Naive thymus-derived CD4-positive, alpha-beta T cell (primary cell): Measurements from ENCODE around the gene IQSEC2. TPM values are rescaled to one million over a fixed set of nuclear protein-coding genes. Genes with fewer than 3 reads are reported as not detected.
A peak's percentile ranks its signal among the peaks of the same experiment; 100 is the strongest.

ENCODE experiments used
- ATAC-seq: fragments of 150-1000 bp; cut with Tn5 transposase; 2 replicates; pipeline ENCODE4 v1.10.0; 2021; ENCODE audit warnings: mild to moderate bottlenecking, moderate library complexity
- CTCF ChIA-PET: fragments of 350-600 bp; sonication (Branson Sonifier 250); formaldehyde crosslinking; loops from one replicate; lab custom pipeline; 2021; ENCODE audit warnings: antibody characterized with exemption; lab: Charles Lee
- POLR2A ChIA-PET: fragments of 350-600 bp; sonication (Branson Sonifier 250); formaldehyde crosslinking; loops from one replicate; lab custom pipeline; 2021; ENCODE audit warnings: antibody characterized with exemption, inconsistent platforms; lab: Charles Lee
- DNase-seq, 9 donors: peaks; one replicate each; pipeline versions ENCODE4 v3.0.0 to v3.0.0-alpha.2; 2020 to 2022; ENCODE audit warnings: mixed read lengths in 1 of 9
- H3K27ac ChIP-seq: one replicate; pipeline ENCODE4 v1.7.0; 2013; ENCODE audit warnings: mild to moderate bottlenecking, low read depth, low read length, moderate library complexity
- H3K27me3 ChIP-seq, 2 donors: one replicate each; pipeline ENCODE4 v1.7.0; 2013; ENCODE audit warnings: low read length in 2 of 2, mild to moderate bottlenecking in 2 of 2, moderate library complexity in 2 of 2; ENCODE audit not compliant: control insufficient read depth in 2 of 2, insufficient read depth in 2 of 2
- H3K36me3 ChIP-seq, 3 experiments: 1 replicate in 2 of 3; 2 replicates in 1 of 3; pipeline ENCODE4 v1.7.0; 2013; ENCODE audit warnings: low read length in 3 of 3, mild to moderate bottlenecking in 3 of 3, moderate library complexity in 1 of 3; ENCODE audit not compliant: insufficient read depth in 3 of 3, control insufficient read depth in 2 of 3
- H3K4me1 ChIP-seq, 2 donors: one replicate each; pipeline ENCODE4 v1.7.0; 2013; ENCODE audit warnings: low read length in 2 of 2, mild to moderate bottlenecking in 2 of 2, moderate library complexity in 1 of 2; ENCODE audit not compliant: control insufficient read depth in 2 of 2, insufficient read depth in 2 of 2
- H3K4me3 ChIP-seq: 2 replicates; pipeline ENCODE4 v1.7.0; 2013; ENCODE audit warnings: mild to moderate bottlenecking, low read length
- H3K9me3 ChIP-seq, 3 experiments: 1 replicate in 2 of 3; 2 replicates in 1 of 3; pipeline ENCODE4 v1.7.0; 2013; ENCODE audit warnings: low read length in 3 of 3; ENCODE audit not compliant: control insufficient read depth in 2 of 3
- H3K27ac Mint-ChIP-seq, 9 donors: one replicate each; pipeline ENCODE4 v1.8.0; 2020 to 2022; ENCODE audit warnings: mixed read lengths in 9 of 9, mild to moderate bottlenecking in 8 of 9, moderate library complexity in 5 of 9, inconsistent platforms in 2 of 9
- H3K27me3 Mint-ChIP-seq, 5 donors: one replicate each; pipeline ENCODE4 v1.8.0; 2021 to 2022; ENCODE audit warnings: mixed read lengths in 5 of 5, mild to moderate bottlenecking in 1 of 5
- H3K36me3 Mint-ChIP-seq, 5 donors: one replicate each; pipeline ENCODE4 v1.8.0; 2020 to 2022; ENCODE audit warnings: mixed read lengths in 5 of 5, mild to moderate bottlenecking in 3 of 5, inconsistent platforms in 1 of 5
- H3K4me1 Mint-ChIP-seq, 7 donors: one replicate each; pipeline ENCODE4 v1.8.0; 2020 to 2022; ENCODE audit warnings: mixed read lengths in 7 of 7, mild to moderate bottlenecking in 3 of 7, inconsistent platforms in 1 of 7
- H3K4me3 Mint-ChIP-seq, 10 donors: one replicate each; pipeline ENCODE4 v1.8.0; 2020 to 2022; ENCODE audit warnings: mild to moderate bottlenecking in 10 of 10, mixed read lengths in 10 of 10, moderate library complexity in 6 of 10, inconsistent platforms in 2 of 10
- H3K9me3 Mint-ChIP-seq, 11 donors: one replicate each; pipeline ENCODE4 v1.8.0; 2020 to 2022; ENCODE audit warnings: mixed read lengths in 11 of 11, mild to moderate bottlenecking in 4 of 11, inconsistent platforms in 1 of 11, moderate library complexity in 1 of 11
- intact Hi-C, 2 donors: fragments of 100-400 bp; cut with micrococcal nuclease; formaldehyde crosslinking; loops; one replicate each; pipeline ENCODE4 v1.15.1; 2023
- polyA plus RNA-seq, 2 donors: library from polyadenylated mRNA; unstranded; fragments of 300-500 nt; fragmentation: Illumina TruSeq; gene quantifications; one replicate each; pipeline ENCODE4 v1.2.3, GENCODE V29; 2021
- total RNA-seq, 6 experiments: library from RNA in 5 of 6; stranded (reverse) in 5 of 6; gene quantifications; 1 replicate in 5 of 6; 2 replicates in 1 of 6; pipeline ENCODE4 v1.2.3 and lab custom pipeline; 2021 to 2026

IQSEC2 gene
- total and polyA plus RNA-seq, 7 experiments from 2014 or later: 0.20 to 9.1 (median 0.46) TPM

- Mint-ChIP-seq H3K4me3 (peak overlapping the region in 1 of 10 donors; percentile 25), H3K27ac (no peak overlapping the region), H3K9me3 (peaks cover 0 to 1% (median 0%) of the 10 kb centered on the region in 11 donors), H3K27me3 (peaks cover 0 to 3% (median 0%) of the 10 kb centered on the region in 5 donors), H3K36me3 (no peaks in the 10 kb centered on the region), H3K4me1 (peaks cover 0 to 1% (median 0%) of the 10 kb centered on the region in 7 donors)
- DNase-seq (no peak), ATAC-seq (no peak)
- ChIA-PET POLR2A (no interaction called here), CTCF (interaction anchor here (0.7 to 2.4 kb wide), 3 partner anchors 8 to 31 kb away, joined by 4 to 7 read pairs (median 6); no protein-coding TSS in a partner anchor)
- Histone ChIP-seq H3K27me3 (no peaks in the 10 kb centered on the region), H3K4me1 (no peaks in the 10 kb centered on the region), H3K36me3 (no peaks in the 10 kb centered on the region), H3K27ac (no peak overlapping the region), H3K4me3 (no peak overlapping the region), H3K9me3 (no peaks in the 10 kb centered on the region)
- intact Hi-C loops: no loop called here
These were observed 24.9 kb upstream of the IQSEC2 start for GRCh38 chrX:53305996-53306937.

DNA sequence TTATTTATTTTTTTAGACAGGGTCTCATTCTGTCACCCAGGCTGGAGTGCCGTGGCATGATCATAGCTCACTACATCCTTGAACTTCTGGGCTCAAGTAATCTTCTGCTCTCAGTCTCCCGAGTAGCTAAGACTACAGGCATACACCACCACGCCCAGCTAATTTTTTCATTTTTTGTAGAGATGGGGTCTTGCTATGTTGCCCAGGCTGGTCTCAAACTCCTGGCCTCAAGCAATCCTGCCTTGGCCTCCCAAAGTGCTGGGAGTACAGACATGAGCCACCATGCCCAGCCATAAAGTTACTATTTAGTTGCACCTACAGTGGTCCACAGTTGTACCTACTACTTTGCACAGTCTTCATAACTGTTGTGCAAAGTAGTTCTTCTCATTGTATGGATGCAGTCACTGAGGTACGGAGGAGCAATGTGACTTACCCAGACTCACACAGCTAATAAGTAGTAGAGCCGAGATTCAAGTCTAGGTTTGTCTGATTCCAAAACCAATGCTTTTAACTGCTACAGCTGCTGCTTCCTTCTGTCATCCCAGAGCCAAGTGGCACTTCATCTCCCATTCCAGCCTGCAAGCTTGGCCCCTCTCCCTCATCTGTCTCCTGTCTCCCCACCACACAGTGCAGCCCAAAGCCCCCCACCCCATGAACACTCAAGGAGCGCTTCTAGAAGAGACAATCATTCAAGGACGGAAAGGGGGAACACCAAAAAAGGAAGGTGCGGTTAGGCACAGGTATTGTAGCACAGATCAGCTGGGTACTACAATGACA lies 24.0 kb upstream of the IQSEC2 start:
- Mint-ChIP-seq H3K4me1 (peaks cover 0 to 1% (median 0%) of the 10 kb centered on the region in 7 donors), H3K4me3 (no peak overlapping the region), H3K27ac (no peak overlapping the region), H3K36me3 (no peaks in the 10 kb centered on the region), H3K27me3 (peaks cover 0 to 3% (median 0%) of the 10 kb centered on the region in 5 donors), H3K9me3 (peaks cover 0 to 1% (median 0%) of the 10 kb centered on the region in 11 donors)
- ChIA-PET CTCF (interaction anchor here (1.2 to 2.4 kb wide), 2 partner anchors 9 to 12 kb away, joined by 6 to 7 read pairs; no protein-coding TSS in a partner anchor), POLR2A (no interaction called here)
- H3K27me3 ChIP-seq: no peaks in the 10 kb centered on the region
- H3K4me1 ChIP-seq: no peaks in the 10 kb centered on the region
- no peak for ATAC-seq
- H3K4me3 ChIP-seq: no peak overlapping the region
- H3K36me3 ChIP-seq: no peaks in the 10 kb centered on the region
- no peak for DNase-seq
- intact Hi-C loops: no loop called here
- no peak overlapping the region for H3K27ac ChIP-seq
- no peaks in the 10 kb centered on the region for H3K9me3 ChIP-seq

DNA sequence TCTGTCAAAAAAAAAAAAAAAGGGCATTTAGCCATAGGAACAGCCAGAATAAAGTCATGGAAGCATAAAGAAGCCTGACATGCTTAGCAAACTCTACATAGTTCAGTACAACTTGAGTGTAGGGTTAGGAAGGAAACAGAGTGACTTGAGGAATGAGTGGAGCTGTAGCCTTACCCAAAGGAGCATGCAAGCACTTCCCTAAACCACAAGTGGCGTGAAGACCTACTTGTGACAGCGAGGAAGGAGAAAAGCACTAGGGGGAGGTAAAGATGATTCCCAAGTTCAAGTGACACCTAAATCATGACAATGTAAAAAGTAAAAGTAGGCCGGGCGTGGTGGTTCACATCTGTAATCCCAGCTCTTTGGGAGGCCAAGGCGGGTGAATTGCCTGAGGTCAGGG lies 21.8 kb upstream of the IQSEC2 start:
- no peak overlapping the region for H3K27ac ChIP-seq
- ATAC-seq (no peak), DNase-seq (no peak)
- no peaks in the 10 kb centered on the region for H3K4me1 ChIP-seq
- POLR2A ChIA-PET: interaction anchor here (0.6 kb wide), 1 partner anchor 1110 kb away, joined by 3 read pairs; no protein-coding TSS in a partner anchor
- H3K4me3 Mint-ChIP-seq: no peak overlapping the region
- H3K27me3 ChIP-seq: no peaks in the 10 kb centered on the region
- no peaks in the 10 kb centered on the region for H3K36me3 ChIP-seq
- no peak overlapping the region for H3K27ac Mint-ChIP-seq
- CTCF ChIA-PET: no interaction called here
- H3K9me3 ChIP-seq: no peaks in the 10 kb centered on the region
- H3K27me3 Mint-ChIP-seq: peaks cover 0 to 7% (median 0%) of the 10 kb centered on the region in 5 donors
- no peaks in the 10 kb centered on the region for H3K36me3 Mint-ChIP-seq
- intact Hi-C loops: no loop called here
- no peaks in the 10 kb centered on the region for H3K9me3 Mint-ChIP-seq
- H3K4me3 ChIP-seq: no peak overlapping the region
- no peaks in the 10 kb centered on the region for H3K4me1 Mint-ChIP-seq

DNA sequence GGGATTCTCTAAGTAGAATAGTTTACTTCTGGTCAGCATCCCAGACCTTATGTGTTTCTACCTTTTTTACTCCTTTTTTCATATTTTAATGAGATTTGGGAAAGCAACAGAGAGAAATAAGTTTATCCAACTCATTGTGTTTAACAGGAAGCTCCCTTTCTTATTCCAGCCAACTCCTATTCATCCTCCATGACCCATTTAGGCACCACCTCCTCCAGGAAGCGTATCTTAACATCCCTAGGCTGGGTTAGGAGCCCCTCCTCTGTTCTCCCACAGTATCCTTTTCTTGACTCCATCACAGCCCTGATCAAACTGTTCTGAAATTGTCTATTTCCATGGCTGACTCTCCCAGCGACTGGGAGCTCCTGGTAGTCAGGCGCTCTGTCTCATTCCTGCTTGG lies 18.8 kb upstream of the IQSEC2 start:
- ATAC-seq (no peak), DNase-seq (no peak)
- H3K36me3 ChIP-seq: no peaks in the 10 kb centered on the region
- no peaks in the 10 kb centered on the region for H3K36me3 Mint-ChIP-seq
- no peaks in the 10 kb centered on the region for H3K4me1 Mint-ChIP-seq
- H3K27ac Mint-ChIP-seq: no peak overlapping the region
- H3K27ac ChIP-seq: no peak overlapping the region
- no peaks in the 10 kb centered on the region for H3K9me3 ChIP-seq
- no peak overlapping the region for H3K4me3 ChIP-seq
- no peaks in the 10 kb centered on the region for H3K9me3 Mint-ChIP-seq
- peaks cover 0 to 7% (median 0%) of the 10 kb centered on the region in 5 donors for H3K27me3 Mint-ChIP-seq
- CTCF ChIA-PET: interaction anchor here (0.7 to 1.0 kb wide), 2 partner anchors 15 to 35 kb away, joined by 3 read pairs; no protein-coding TSS in a partner anchor
- H3K4me3 Mint-ChIP-seq: no peak overlapping the region
- intact Hi-C loops: no loop called here
- POLR2A ChIA-PET: interaction anchor here (1.3 kb wide), 1 partner anchor 13 kb away, joined by 3 read pairs; no protein-coding TSS in a partner anchor
- no peaks in the 10 kb centered on the region for H3K27me3 ChIP-seq
- H3K4me1 ChIP-seq: no peaks in the 10 kb centered on the region

GRCh38 chrX:53294024-53294648 lies 12.8 kb upstream of the IQSEC2 start:
- Mint-ChIP-seq H3K27me3 (peaks cover 0 to 7% (median 0%) of the 10 kb centered on the region in 5 donors), H3K27ac (no peak overlapping the region), H3K9me3 (no peaks in the 10 kb centered on the region), H3K36me3 (no peaks in the 10 kb centered on the region), H3K4me1 (peaks cover 0 to 8% (median 3%) of the 10 kb centered on the region in 7 donors), H3K4me3 (no peak overlapping the region)
- no peak for ATAC-seq
- H3K9me3 ChIP-seq: no peaks in the 10 kb centered on the region
- no peak for DNase-seq
- H3K36me3 ChIP-seq: no peaks in the 10 kb centered on the region
- ChIA-PET CTCF (interaction anchor here (0.8 kb wide), 2 partner anchors 19 to 23 kb away, joined by 3 read pairs; no protein-coding TSS in a partner anchor), POLR2A (interaction anchor here (0.6 kb wide), 1 partner anchor 98 kb away, joined by 3 read pairs; no protein-coding TSS in a partner anchor)
- H3K4me3 ChIP-seq: no peak overlapping the region
- no peaks in the 10 kb centered on the region for H3K27me3 ChIP-seq
- no peak overlapping the region for H3K27ac ChIP-seq
- no peaks in the 10 kb centered on the region for H3K4me1 ChIP-seq
- intact Hi-C loops: no loop called here

DNA sequence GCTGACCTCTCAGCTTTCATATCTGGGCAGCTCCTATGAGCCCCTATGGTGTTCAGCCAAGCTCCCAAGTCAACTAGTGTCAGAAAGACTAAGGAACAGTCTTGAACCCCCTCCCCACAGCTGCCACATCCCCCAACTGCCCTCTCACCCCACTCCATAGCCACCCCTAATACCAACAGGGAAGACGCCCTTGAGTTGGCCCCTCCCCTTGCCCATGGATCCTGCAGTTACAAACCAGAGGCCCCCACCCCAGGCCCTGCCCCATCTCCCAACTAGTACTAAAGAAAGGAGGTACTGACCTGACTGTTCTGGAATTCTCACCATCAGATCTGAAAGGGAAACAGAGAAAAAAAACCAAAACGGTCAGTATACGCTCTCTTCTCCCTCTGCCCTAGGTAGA lies 10.2 kb upstream of the IQSEC2 start:
- no peaks in the 10 kb centered on the region for H3K27me3 ChIP-seq
- ChIA-PET CTCF (no interaction called here), POLR2A (no interaction called here)
- Mint-ChIP-seq H3K27me3 (no peaks in the 10 kb centered on the region), H3K27ac (no peak overlapping the region), H3K36me3 (no peaks in the 10 kb centered on the region), H3K4me3 (no peak overlapping the region), H3K4me1 (peaks cover 7 to 28% (median 25%) of the 10 kb centered on the region in 7 donors), H3K9me3 (no peaks in the 10 kb centered on the region)
- no peak overlapping the region for H3K4me3 ChIP-seq
- peaks cover 6 to 19% of the 10 kb centered on the region in 2 donors for H3K4me1 ChIP-seq
- no peaks in the 10 kb centered on the region for H3K36me3 ChIP-seq
- H3K9me3 ChIP-seq: no peaks in the 10 kb centered on the region
- no peak overlapping the region for H3K27ac ChIP-seq
- intact Hi-C loops: no loop called here
- DNase-seq (no peak), ATAC-seq (no peak)
